ENCODE measurements around the gene IDH1.
"Not testable (repeated sequence)": the region's sequence is repeated elsewhere in the genome, so short reads cannot be mapped to it uniquely, and the experiment has no call there.

Gene IDH1

GRCh38 chr2:208221873-208222272, 33.0 kb downstream of the IDH1 start:
- not testable (repeated sequence) for DNase-seq (ENCODE audit: low spot score)

GRCh38 chr2:208210688-208211451, 44.0 kb downstream of the IDH1 start:
- no peak for DNase-seq (ENCODE audit: low spot score)

- no peak for DNase-seq (ENCODE audit: low spot score)
Measured at GRCh38 chr2:208208335-208209085, 46.4 kb downstream of the IDH1 start.

- no peak for DNase-seq (ENCODE audit: low spot score)
Measured at GRCh38 chr2:208207769-208208168, 47.1 kb downstream of the IDH1 start.

- DNase-seq (ENCODE audit: low spot score) = no peak
Measured at GRCh38 chr2:208204166-208204565, 50.7 kb downstream of the IDH1 start.

- DNase-seq (ENCODE audit: low spot score) = no peak
Measured at GRCh38 chr2:208195531-208195930, 59.3 kb downstream of the IDH1 start.

- DNase-seq (ENCODE audit: low spot score) = no peak
Measured at GRCh38 chr2:208192611-208193236, 62.1 kb downstream of the IDH1 start.

GRCh38 chr2:208189810-208190503, 64.9 kb downstream of the IDH1 start, which contains the start of gene C2orf80:
TSS of gene C2orf80 (minus strand) at chr2:208190030. CDS start at chr2:208186986, 3,044 bp downstream.
- DNase-seq (ENCODE audit: low spot score) = no peak

- no peak for DNase-seq (ENCODE audit: low spot score)
Measured at GRCh38 chr2:208189069-208189809, 65.6 kb downstream of the IDH1 start.

- no peak for DNase-seq (ENCODE audit: low spot score)
Measured at GRCh38 chr2:208186893-208187292, 68.0 kb downstream of the IDH1 start.

GRCh38 chr2:208186465-208186864, 68.4 kb downstream of the IDH1 start:
- DNase-seq (ENCODE audit: low spot score) = no peak
